Measurements from ENCODE around the gene STARD5. TPM values are rescaled to one million over a fixed set of nuclear protein-coding genes. Genes with fewer than 3 reads are reported as not detected.

The STARD5 gene
- total RNA-seq, 1 experiment from 2014 or later = 0.41 TPM

- ChIA-PET CTCF (no interaction called here), POLR2A (ENCODE audit: unreplicated experiment) (no interaction called here)
- TF ChIP-seq CTCF (conservative IDR thresholded peaks at IDR 0.05) = no peak
- TF ChIP-seq EZH2 (IDR thresholded peaks at IDR 0.05; ENCODE audit: low read depth) = no peak
- Histone ChIP-seq H3K9me2 (ENCODE audit: insufficient read depth) (no peaks in the 10 kb centered on the region), H3K36me3 (ENCODE audit: low read depth) (no peaks in the 10 kb centered on the region), H3K4me1 (replicated peaks; ENCODE audit: insufficient read depth) (no peaks in the 10 kb centered on the region), H4K20me1 (ENCODE audit: insufficient read depth) (no peaks in the 10 kb centered on the region), H3K4me3 (no peak overlapping the region), H3K9me3 (ENCODE audit: insufficient read depth, low read depth) (no peaks in the 10 kb centered on the region), H2AFZ (no peak overlapping the region), H3F3A (ENCODE audit: insufficient read depth, low read depth) (no peaks in the 10 kb centered on the region), H3K79me2 (ENCODE audit: low read depth) (no peaks in the 10 kb centered on the region), H3K4me2 (no peak overlapping the region), H3K27me3 (ENCODE audit: insufficient read depth, low read depth) (peaks cover 43% of the 10 kb centered on the region), H3K27ac (no peak overlapping the region)
- DNase-seq = no peak
- BruUV-seq (replicated peaks) = no TSS peak
- intact Hi-C loops (cut with micrococcal nuclease; ENCODE audit: unreplicated experiment) = no loop called here
These were observed 13.3 kb upstream of the STARD5 start for GRCh38 chr15:81337241-81337640.

DNA sequence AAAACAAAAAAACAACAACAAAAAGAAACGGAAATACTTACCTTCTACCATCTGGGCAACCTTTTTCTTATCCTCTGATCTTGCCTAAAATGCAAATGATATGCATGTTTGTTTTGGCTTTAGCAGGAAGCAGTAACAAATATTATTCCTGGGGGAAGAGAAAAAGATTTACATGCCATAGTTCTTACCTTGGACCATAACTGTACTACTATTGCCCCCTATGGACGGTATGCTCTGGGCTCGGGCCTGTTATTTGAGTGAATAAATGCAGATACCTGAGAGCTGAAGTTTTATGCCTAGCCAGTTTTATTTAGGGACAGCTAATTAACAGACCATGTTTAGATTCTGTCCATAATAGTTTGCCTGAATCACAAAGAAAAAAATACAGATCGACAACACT lies 12.6 kb upstream of the STARD5 start:
- Histone ChIP-seq H3K4me1 (replicated peaks; ENCODE audit: insufficient read depth) (no peaks in the 10 kb centered on the region), H3K79me2 (ENCODE audit: low read depth) (no peaks in the 10 kb centered on the region), H3K36me3 (ENCODE audit: low read depth) (no peaks in the 10 kb centered on the region), H2AFZ (no peak overlapping the region), H3K9me2 (ENCODE audit: insufficient read depth) (no peaks in the 10 kb centered on the region), H4K20me1 (ENCODE audit: insufficient read depth) (no peaks in the 10 kb centered on the region), H3K27me3 (ENCODE audit: insufficient read depth, low read depth) (peaks cover 44% of the 10 kb centered on the region), H3K4me2 (no peak overlapping the region), H3K9me3 (ENCODE audit: insufficient read depth, low read depth) (no peaks in the 10 kb centered on the region), H3K4me3 (no peak overlapping the region), H3K27ac (no peak overlapping the region), H3F3A (ENCODE audit: insufficient read depth, low read depth) (no peaks in the 10 kb centered on the region)
- DNase-seq = no peak
- POLR2A ChIA-PET (ENCODE audit: unreplicated experiment) = no interaction called here
- intact Hi-C loops (cut with micrococcal nuclease; ENCODE audit: unreplicated experiment) = loop anchor here (1.0 kb wide), 1 partner anchor 61 kb away; no protein-coding TSS in a partner anchor
- BruUV-seq (replicated peaks) = no TSS peak
- CTCF ChIA-PET = interaction anchor here (0.7 kb wide), 1 partner anchor 960 kb away, joined by 3 read pairs; no protein-coding TSS in a partner anchor
- TF ChIP-seq CTCF (conservative IDR thresholded peaks at IDR 0.05) = no peak; the same call in 1 of the 2 replicates
- no peak for TF ChIP-seq EZH2 (IDR thresholded peaks at IDR 0.05; ENCODE audit: low read depth)

DNA sequence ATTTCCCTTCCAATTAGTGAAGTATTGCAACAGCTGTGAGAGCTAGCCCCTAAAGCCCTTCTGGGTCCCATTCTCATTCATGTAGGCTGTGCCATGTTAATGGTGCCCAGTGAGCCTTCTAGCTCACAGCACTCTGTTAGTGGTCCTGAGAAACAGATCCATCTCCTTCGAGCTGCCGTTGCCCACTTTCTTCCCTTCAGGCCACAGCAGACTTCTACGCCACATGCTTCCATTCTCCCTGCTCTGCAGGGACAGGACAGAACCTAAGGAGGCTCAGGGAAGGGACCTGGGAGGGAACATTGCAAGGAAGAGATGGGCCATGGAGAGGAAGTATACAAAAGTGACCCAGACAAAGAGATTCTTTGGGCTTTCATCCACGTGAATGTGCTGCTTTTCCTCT lies 11.7 kb upstream of the STARD5 start:
- H3K9me2 ChIP-seq (ENCODE audit: insufficient read depth) = no peaks in the 10 kb centered on the region
- no peak overlapping the region for H3K27ac ChIP-seq
- no peaks in the 10 kb centered on the region for H3K4me1 ChIP-seq (replicated peaks; ENCODE audit: insufficient read depth)
- no peak overlapping the region for H3K4me2 ChIP-seq
- CTCF ChIA-PET = no interaction called here
- H3K27me3 ChIP-seq (ENCODE audit: insufficient read depth, low read depth) = peaks cover 47% of the 10 kb centered on the region
- no peaks in the 10 kb centered on the region for H3K36me3 ChIP-seq (ENCODE audit: low read depth)
- DNase-seq = no peak
- no TSS peak for BruUV-seq (replicated peaks)
- no peak for TF ChIP-seq EZH2 (IDR thresholded peaks at IDR 0.05; ENCODE audit: low read depth)
- TF ChIP-seq CTCF (conservative IDR thresholded peaks at IDR 0.05) = no peak
- H2AFZ ChIP-seq = no peak overlapping the region
- no peaks in the 10 kb centered on the region for H3K9me3 ChIP-seq (ENCODE audit: insufficient read depth, low read depth)
- H3K4me3 ChIP-seq = no peak overlapping the region
- no peaks in the 10 kb centered on the region for H3K79me2 ChIP-seq (ENCODE audit: low read depth)
- H4K20me1 ChIP-seq (ENCODE audit: insufficient read depth) = no peaks in the 10 kb centered on the region
- intact Hi-C loops (cut with micrococcal nuclease; ENCODE audit: unreplicated experiment) = loop anchor here (1.0 kb wide), 1 partner anchor 60 kb away; no protein-coding TSS in a partner anchor
- POLR2A ChIA-PET (ENCODE audit: unreplicated experiment) = no interaction called here
- no peaks in the 10 kb centered on the region for H3F3A ChIP-seq (ENCODE audit: insufficient read depth, low read depth)

Measured in PC-9 (cell line).